Type B pancreatic cell (in vitro differentiated cells): ENCODE data around the gene LRRK2. TPM values are rescaled to one million over a fixed set of nuclear protein-coding genes. Genes with fewer than 3 reads are reported as not detected.

Source experiments
- DNase-seq: peaks from one replicate; pipeline ENCODE4 v3.0.0; 2021; ENCODE audit warnings: mixed read lengths; ENCODE audit not compliant: unreplicated experiment; ENCODE audit errors: extremely low spot score
- H3K27ac Mint-ChIP-seq: 2 replicates; pipeline ENCODE4 v1.8.0; 2021; ENCODE audit warnings: mild to moderate bottlenecking, mixed read lengths
- H3K27me3 Mint-ChIP-seq: 2 replicates; pipeline ENCODE4 v1.8.0; 2021; ENCODE audit warnings: mixed read lengths
- H3K36me3 Mint-ChIP-seq: 2 replicates; pipeline ENCODE4 v1.8.0; 2021; ENCODE audit warnings: mixed read lengths
- H3K4me1 Mint-ChIP-seq: one replicate; pipeline ENCODE4 v1.8.0; 2021; ENCODE audit warnings: mixed read lengths; ENCODE audit not compliant: unreplicated experiment
- H3K4me3 Mint-ChIP-seq: 2 replicates; pipeline ENCODE4 v1.8.0; 2021; ENCODE audit warnings: mild to moderate bottlenecking, mixed read lengths
- H3K9me3 Mint-ChIP-seq: 2 replicates; pipeline ENCODE4 v1.8.0; 2021; ENCODE audit warnings: mixed read lengths
- total RNA-seq: library from RNA; stranded (reverse); gene quantifications from 2 replicates; pipeline ENCODE4 v1.2.1, GENCODE V29; 2021; ENCODE audit warnings: low replicate concordance
- TF ChIP-seq, protein P1 (sequence below): fragments of 200-600 bp; sonication (generic); conservative IDR thresholded peaks from 2 replicates; pipeline ENCODE4 v1.5.0; 2021; ENCODE audit warnings: antibody characterized with exemption, mild to moderate bottlenecking

The LRRK2 gene
- total RNA-seq, 1 donor from 2014 or later: 0.75 TPM

DNA sequence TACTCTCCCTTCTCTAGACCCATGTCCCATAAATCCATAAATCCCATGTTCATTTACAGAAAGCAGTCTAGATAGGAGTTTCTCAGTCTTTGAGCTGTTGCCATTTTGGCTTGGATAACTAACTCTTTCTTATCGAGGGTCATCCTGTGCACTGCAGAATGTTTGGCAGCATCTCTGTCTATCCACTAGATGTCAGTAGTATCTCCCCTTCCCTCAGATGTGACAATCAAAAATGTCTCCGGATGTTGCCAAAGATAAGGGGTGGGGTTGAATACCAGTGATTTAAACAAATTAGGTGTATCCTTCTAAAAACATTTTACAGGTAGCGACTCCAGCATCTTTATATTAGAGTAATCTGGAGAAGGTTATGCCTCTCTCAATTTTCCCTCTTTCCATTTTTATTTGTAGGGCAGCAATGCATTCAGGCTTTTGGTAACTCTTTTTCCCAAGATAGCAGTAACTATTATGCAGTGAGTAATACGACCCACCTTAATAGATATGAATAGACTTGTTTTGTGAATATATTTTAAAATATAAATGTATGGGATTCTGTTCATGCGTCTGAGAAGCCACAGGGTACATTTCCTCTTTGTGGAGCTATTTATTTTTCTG, 100.7 kb downstream of the LRRK2 start:
- Mint-ChIP-seq H3K36me3 (no peaks in the 10 kb centered on the region), H3K9me3 (no peaks in the 10 kb centered on the region), H3K27me3 (no peaks in the 10 kb centered on the region), H3K27ac (no peak overlapping the region), H3K4me3 (no peak overlapping the region), H3K4me1 (no peaks in the 10 kb centered on the region)
- TF ChIP-seq, protein P1, sequence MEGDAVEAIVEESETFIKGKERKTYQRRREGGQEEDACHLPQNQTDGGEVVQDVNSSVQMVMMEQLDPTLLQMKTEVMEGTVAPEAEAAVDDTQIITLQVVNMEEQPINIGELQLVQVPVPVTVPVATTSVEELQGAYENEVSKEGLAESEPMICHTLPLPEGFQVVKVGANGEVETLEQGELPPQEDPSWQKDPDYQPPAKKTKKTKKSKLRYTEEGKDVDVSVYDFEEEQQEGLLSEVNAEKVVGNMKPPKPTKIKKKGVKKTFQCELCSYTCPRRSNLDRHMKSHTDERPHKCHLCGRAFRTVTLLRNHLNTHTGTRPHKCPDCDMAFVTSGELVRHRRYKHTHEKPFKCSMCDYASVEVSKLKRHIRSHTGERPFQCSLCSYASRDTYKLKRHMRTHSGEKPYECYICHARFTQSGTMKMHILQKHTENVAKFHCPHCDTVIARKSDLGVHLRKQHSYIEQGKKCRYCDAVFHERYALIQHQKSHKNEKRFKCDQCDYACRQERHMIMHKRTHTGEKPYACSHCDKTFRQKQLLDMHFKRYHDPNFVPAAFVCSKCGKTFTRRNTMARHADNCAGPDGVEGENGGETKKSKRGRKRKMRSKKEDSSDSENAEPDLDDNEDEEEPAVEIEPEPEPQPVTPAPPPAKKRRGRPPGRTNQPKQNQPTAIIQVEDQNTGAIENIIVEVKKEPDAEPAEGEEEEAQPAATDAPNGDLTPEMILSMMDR: peak; percentile 70
- no peak for DNase-seq

DNA sequence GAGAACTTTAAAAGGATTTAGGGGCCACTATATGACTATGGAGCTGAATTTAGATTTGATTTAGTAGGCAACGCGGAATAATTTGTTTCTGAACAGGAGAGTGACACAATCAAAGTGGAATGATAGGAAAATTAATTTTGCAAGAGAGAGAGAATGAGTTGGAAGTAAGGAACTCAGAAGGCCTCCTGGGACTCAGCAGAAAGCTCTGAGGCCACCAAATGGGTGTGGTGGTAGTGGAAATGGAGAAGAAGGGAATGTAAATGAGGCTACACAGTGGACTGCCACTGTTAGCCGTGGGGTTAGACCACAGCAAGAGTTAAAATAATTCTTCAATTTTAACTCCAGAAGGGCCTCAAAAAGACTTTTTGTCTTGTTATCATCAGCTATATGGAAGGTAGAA, 102.7 kb downstream of the LRRK2 start:
- TF ChIP-seq, protein P1: no peak
- H3K4me3 Mint-ChIP-seq: no peak overlapping the region
- no peak for DNase-seq
- H3K9me3 Mint-ChIP-seq: no peaks in the 10 kb centered on the region
- no peaks in the 10 kb centered on the region for H3K27me3 Mint-ChIP-seq
- H3K27ac Mint-ChIP-seq: no peak overlapping the region
- no peaks in the 10 kb centered on the region for H3K36me3 Mint-ChIP-seq
- no peaks in the 10 kb centered on the region for H3K4me1 Mint-ChIP-seq

DNA sequence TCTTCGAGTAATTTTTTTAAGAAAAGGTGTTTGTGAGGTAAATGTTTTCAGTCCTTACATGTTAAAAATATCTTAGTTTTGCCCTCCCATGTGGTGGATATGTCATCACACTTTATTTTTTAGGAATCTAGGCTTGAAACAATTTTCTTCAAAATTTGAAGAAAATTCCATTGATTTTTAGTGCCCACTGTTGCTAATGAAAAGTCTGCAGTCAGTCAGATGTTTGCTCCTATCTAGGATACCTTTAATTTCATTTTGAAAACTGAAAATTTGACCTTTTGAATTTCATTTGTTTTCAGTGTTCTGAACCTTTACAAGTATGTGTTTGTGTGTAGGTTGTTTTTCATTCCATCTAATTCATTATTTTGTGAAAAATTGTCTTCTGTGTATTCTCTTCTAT, 105.4 kb downstream of the LRRK2 start:
- Mint-ChIP-seq H3K36me3 (no peaks in the 10 kb centered on the region), H3K4me3 (no peak overlapping the region), H3K27ac (no peak overlapping the region), H3K27me3 (no peaks in the 10 kb centered on the region), H3K4me1 (no peaks in the 10 kb centered on the region), H3K9me3 (no peaks in the 10 kb centered on the region)
- TF ChIP-seq, protein P1: no peak
- DNase-seq: no peak

DNA sequence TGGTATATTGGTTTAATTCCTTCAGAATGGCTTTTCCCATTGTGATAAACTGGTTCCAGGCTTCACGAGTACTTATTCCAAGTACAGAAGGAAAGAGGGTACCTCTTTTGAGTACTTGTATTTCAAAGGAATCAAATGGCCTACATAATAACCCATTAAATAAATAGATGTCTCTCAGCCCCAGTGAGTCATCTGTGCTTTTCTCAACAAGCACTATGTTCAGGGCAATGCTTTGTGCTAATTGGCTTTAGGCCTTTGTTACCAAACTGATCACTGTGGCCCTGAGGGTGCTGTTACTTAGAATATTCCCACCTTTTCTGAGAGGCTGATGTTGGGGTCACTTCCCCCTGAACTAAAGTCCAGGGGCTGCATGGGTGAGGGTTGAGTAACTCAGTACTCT, 107.1 kb downstream of the LRRK2 start:
- H3K4me1 Mint-ChIP-seq: peaks cover 4% of the 10 kb centered on the region
- TF ChIP-seq, protein P1: no peak
- H3K27me3 Mint-ChIP-seq: no peaks in the 10 kb centered on the region
- H3K4me3 Mint-ChIP-seq: no peak overlapping the region
- H3K27ac Mint-ChIP-seq: no peak overlapping the region
- H3K36me3 Mint-ChIP-seq: no peaks in the 10 kb centered on the region
- H3K9me3 Mint-ChIP-seq: no peaks in the 10 kb centered on the region
- DNase-seq: no peak

DNA sequence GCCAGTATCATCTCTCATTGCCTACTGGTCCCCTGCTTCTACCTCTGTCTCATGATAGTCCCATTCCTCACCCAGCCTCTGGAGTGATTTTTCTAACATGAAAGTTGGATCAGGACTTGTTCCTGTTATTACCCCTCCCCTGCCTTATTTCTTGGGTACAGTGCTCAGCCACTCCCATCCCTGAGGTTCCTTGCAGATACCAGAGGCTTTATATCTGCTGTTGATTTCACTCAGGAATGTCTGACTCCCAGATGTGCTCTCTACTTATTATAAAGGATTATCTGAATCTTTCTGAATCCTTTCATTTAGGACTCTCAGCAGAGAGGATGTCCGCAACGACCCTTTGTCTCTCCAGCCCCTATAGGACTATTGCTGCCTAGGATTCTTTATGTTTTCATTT, 111.2 kb downstream of the LRRK2 start:
- Mint-ChIP-seq H3K4me3 (no peak overlapping the region), H3K27me3 (no peaks in the 10 kb centered on the region), H3K36me3 (no peaks in the 10 kb centered on the region), H3K27ac (peak overlapping the region; percentile 1), H3K4me1 (peaks cover 7% of the 10 kb centered on the region), H3K9me3 (no peaks in the 10 kb centered on the region)
- DNase-seq: no peak
- TF ChIP-seq, protein P1: no peak
